ENCODE measurements around the gene TCFL5.
"Not testable (repeated sequence)": the region's sequence is repeated elsewhere in the genome, so short reads cannot be mapped to it uniquely, and the experiment has no call there.

Gene TCFL5

DNA sequence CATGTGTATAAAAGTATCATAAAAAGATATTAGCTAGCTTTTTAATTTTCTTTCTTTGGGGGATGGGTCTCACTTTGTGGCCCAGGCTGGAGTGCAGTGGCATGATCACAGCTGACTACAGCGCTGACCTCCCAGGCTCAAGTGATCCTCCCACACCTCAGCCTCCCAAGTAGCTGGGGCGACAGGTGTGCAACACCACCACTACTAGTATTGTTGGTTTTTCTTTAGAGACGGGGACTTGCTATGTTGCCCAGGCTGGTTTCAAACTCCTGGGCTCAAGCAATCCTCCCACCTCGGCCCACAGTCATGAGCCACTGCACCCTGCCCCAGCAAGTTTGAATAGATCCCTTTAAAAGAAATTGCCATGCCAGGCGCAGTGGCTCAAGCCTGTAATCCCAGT lies 6.5 kb downstream of the TCFL5 start:
- TF ChIP-seq, protein P1, sequence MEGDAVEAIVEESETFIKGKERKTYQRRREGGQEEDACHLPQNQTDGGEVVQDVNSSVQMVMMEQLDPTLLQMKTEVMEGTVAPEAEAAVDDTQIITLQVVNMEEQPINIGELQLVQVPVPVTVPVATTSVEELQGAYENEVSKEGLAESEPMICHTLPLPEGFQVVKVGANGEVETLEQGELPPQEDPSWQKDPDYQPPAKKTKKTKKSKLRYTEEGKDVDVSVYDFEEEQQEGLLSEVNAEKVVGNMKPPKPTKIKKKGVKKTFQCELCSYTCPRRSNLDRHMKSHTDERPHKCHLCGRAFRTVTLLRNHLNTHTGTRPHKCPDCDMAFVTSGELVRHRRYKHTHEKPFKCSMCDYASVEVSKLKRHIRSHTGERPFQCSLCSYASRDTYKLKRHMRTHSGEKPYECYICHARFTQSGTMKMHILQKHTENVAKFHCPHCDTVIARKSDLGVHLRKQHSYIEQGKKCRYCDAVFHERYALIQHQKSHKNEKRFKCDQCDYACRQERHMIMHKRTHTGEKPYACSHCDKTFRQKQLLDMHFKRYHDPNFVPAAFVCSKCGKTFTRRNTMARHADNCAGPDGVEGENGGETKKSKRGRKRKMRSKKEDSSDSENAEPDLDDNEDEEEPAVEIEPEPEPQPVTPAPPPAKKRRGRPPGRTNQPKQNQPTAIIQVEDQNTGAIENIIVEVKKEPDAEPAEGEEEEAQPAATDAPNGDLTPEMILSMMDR (IDR thresholded peaks at IDR 0.05; ENCODE audit: low read depth, low read length, missing control alignments) = no peak
- H3K4me3 ChIP-seq (ENCODE audit: low read depth, low read length) = no peak overlapping the region
- no peak for DNase-seq (ENCODE audit: low read depth)

DNA sequence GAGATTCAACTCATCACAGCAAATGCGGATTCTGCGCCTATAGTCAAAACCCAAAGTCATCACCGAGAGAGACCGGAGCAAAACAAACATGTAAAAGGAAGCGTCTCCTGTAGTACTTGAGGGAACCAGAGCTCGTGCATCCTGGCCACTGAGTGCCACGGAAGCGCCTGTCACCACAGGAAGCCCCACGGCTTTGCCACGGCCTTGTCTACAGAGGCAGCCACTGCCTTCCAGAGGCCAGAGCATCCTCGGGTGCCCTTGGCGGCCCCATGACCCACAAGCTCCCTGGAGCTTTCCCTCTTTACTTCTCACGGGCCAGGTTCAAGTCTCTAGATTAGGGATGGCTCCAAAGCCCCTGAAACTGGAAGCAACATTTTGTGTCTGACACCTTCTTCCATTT lies 7.5 kb downstream of the TCFL5 start:
- no peak overlapping the region for H3K4me3 ChIP-seq (ENCODE audit: low read depth, low read length)
- TF ChIP-seq, protein P1 (IDR thresholded peaks at IDR 0.05; ENCODE audit: low read depth, low read length, missing control alignments) = no peak
- DNase-seq (ENCODE audit: low read depth) = no peak

DNA sequence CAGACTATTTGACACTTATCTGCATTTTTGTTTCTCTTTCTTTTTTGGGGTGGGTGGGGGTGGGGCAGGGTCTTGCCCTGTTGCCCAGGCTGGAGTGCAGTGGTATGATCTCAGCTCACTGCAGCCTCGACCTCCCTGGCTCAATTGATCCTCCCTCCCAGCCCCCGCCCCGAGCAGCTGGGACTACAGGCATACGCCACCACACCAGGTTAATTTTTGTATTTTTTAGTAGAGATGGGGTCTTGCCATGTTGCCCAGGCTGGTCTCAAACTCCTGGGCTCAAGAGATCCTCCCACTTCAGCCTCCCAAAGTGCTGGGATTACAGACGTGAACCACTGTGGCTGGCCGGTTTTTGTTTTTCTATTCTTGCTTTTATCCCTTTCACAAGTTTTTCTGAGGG lies 8.3 kb downstream of the TCFL5 start:
- not testable (repeated sequence) for H3K4me3 ChIP-seq (ENCODE audit: low read depth, low read length); DNase-seq (ENCODE audit: low read depth)

DNA sequence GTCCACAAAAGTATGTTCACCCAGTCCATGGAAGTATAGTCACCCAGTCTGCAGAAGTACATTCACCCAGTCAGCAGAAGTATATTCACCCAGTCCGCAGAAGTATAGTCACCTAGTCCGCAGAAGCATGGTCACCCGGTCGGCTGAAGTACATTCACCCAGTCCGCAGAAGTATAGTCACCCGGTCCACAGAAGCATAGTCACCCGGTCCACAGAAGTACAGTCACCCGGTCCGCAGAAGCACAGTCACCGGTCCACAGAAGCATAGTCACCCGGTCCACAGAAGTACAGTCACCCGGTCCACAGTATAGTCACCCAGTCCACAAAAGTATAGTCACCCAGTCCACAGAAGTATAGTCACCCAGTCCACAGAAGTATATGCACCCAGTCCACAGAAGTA lies 8.8 kb downstream of the TCFL5 start:
- no peak for DNase-seq (ENCODE audit: low read depth)
- H3K4me3 ChIP-seq (ENCODE audit: low read depth, low read length) = no peak overlapping the region
- TF ChIP-seq, protein P1 (IDR thresholded peaks at IDR 0.05; ENCODE audit: low read depth, low read length, missing control alignments) = no peak

DNA sequence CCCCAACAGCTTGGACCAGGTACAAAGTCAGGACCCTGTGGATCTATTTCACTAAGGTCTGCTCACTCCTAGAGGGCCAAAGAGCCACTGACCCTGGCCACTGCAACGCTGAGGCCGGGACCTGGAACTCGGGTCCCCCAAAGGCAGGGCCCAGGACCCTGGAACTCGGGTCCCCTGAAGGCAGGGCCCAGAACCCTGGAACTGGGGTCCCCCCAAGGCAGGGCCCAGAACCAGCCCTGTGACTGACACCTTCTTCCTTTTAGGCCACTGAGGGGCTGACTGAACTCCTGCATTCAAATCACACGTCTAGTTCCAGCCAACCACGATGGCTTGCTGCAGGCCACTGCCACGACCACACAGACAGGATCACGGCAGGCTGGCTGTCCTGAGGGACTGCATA lies 9.4 kb downstream of the TCFL5 start:
- DNase-seq (ENCODE audit: low read depth) = no peak
- TF ChIP-seq, protein P1 (IDR thresholded peaks at IDR 0.05; ENCODE audit: low read depth, low read length, missing control alignments) = no peak
- no peak overlapping the region for H3K4me3 ChIP-seq (ENCODE audit: low read depth, low read length)

DNA sequence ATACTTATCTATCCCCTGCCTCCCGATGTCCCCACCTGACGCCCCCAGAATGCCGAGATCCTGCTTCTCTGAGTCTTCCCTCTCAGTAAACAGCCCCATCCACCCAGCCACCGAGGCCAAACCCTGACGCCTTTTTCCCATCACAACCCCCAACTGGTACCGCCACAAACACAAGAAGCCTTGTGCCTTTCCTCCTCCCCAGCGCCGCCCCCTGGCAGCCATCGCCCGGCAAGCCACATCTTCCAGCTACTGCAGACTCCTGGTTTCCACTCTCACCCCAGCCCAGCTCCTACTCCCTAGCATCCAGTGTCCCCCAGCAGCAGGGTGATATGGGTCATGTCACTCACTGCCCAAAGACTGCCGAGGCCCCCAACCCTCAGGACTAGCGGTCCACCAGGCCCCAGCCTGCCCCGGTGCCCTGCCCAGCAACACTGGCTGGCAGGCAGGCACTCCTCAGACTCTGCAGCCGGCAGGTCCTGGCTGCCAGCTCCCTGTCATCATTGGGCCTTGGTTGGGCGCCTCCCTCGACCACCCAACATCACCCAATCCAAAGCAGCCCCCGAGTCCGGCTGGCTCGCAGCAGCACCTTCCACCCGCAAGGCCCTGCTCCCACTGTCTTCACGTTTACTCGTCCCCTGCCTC lies 11.2 kb downstream of the TCFL5 start:
- H3K4me3 ChIP-seq (ENCODE audit: low read depth, low read length) = no peak overlapping the region
- TF ChIP-seq, protein P1 (IDR thresholded peaks at IDR 0.05; ENCODE audit: low read depth, low read length, missing control alignments) = no peak
- no peak for DNase-seq (ENCODE audit: low read depth)

DNA sequence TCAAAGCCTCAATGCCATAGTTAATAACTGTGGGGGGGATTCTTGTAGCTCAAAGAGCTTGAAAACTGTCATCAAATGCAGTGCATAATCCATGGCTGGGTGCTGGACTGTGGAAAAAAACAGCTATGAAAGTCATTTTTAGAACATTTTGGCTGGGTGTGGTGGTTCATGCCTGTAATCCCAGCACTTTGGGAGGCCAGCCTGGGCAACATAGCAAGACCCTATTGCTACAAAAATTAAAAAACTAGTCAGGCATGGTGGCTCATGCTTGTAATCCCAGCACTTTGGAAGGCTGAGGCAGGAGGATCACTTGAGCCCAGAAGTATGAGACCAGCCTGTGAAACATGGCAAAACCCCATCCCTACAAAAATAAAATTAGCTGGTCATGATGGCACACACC lies 12.2 kb downstream of the TCFL5 start:
- DNase-seq (ENCODE audit: low read depth) = no peak
- no peak overlapping the region for H3K4me3 ChIP-seq (ENCODE audit: low read depth, low read length)
- TF ChIP-seq, protein P1 (IDR thresholded peaks at IDR 0.05; ENCODE audit: low read depth, low read length, missing control alignments) = no peak

DNA sequence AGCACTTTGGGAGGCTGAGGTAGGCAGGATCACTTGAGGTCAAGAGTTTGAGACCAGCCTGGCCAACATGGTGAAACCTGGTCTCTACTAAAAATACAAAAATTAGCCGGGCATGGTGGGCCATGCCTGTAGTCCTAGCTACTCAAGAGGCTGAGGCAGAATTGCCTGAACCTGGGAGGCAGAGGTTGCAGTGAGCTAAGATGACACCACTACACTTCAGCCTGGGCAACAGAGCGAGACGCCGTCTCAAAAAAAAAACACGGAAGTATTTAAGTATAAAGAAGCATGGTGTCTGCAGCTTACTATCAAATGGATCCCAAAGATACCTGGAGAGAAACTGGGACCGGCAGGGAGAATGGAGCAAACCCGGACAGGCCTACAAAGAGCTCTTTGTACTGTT lies 12.7 kb downstream of the TCFL5 start:
- DNase-seq (ENCODE audit: low read depth); H3K4me3 ChIP-seq (ENCODE audit: low read depth, low read length): not testable (repeated sequence)
